Measurements from ENCODE around the gene MXI1.

Gene MXI1

DNA sequence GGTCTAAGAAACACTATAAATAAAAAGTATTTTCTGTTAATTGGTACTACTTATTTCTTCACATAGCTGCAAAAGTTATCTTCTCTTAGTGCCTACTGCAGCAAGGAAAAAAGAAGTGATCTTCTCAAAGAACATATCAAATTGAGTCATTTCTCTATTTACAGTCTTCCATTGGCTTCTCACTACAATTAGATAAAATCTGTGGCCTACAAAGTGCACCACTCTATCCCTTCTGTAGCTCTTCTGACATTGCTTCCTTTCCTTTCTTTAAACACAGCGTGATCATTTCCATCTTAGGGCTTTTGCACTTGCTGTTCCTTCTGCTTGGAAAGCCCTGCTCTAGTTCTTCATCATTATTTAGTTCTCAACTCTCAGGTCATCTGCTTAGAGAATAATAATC, 44.7 kb downstream of the MXI1 start:
- POLR2A ChIA-PET: no interaction called here
- DNase-seq (ENCODE audit: low read depth, low spot score): no peak

DNA sequence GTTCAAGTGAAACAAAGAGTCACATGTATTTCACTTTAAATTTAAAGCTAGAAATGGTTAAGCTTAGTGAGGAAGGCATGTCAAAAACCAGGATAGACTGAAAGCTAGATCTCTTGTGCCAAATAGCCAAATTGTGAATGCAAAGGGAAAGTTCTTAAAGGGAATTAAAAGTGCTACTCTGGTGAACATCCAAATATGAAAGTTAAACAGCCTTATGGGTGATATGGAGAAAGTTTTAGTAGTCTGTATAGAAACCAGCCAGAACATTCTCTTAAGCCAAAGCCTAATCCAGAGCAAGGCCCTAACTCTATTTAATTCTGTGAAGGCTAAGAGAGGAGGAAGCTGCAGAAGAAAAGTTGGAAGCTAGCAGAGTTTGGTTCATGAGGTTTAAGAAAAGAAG, 47.1 kb downstream of the MXI1 start:
- ChIA-PET POLR2A (no interaction called here), CTCF (interaction anchor here (2.3 to 2.9 kb wide), 2 partner anchors 25 to 116 kb away, joined by 11 to 12 read pairs; no protein-coding TSS in a partner anchor)
- no peak overlapping the region for H3K4me3 ChIP-seq (ENCODE audit: low read depth, low read length)
- TF ChIP-seq CTCF (IDR thresholded peaks at IDR 0.05; ENCODE audit: insufficient read depth, low read length, missing control alignments): no peak
- no peak for DNase-seq (ENCODE audit: low read depth, low spot score)

More for the DNA sequence above, 44.7 kb downstream of the MXI1 start:
- H3K4me3 ChIP-seq (ENCODE audit: low read depth, low read length): no peak overlapping the region
- CTCF ChIA-PET: interaction anchor here (2.1 kb wide), 1 partner anchor 114 kb away, joined by 7 read pairs; no protein-coding TSS in a partner anchor
- TF ChIP-seq CTCF (IDR thresholded peaks at IDR 0.05; ENCODE audit: insufficient read depth, low read length, missing control alignments): no peak

DNA sequence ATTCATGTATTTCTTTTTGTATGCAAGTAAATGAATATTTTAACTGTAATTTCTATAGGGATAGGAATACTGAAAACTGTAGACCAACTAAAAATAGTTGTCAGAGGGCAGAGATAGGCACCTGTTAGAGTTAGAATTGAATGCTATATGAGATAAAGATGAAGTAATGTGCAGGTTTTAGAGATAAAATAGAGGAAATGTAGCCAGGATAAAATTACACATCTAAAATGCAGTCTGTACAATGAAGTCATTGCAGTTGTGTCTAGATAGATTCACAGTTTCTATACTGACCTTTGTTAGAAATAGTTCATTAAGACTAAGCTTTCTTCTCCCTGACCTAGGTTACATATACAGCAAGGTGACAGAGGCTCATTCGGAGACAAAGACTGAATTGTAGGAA, 51.1 kb downstream of the MXI1 start:
- no peak for DNase-seq (ENCODE audit: low read depth, low spot score)
- POLR2A ChIA-PET: no interaction called here
- no peak overlapping the region for H3K4me3 ChIP-seq (ENCODE audit: low read depth, low read length)
- no peak for TF ChIP-seq CTCF (IDR thresholded peaks at IDR 0.05; ENCODE audit: insufficient read depth, low read length, missing control alignments)
- CTCF ChIA-PET: interaction anchor here (0.6 to 1.3 kb wide), 4 partner anchors 8 to 21 kb away, joined by 3 to 4 read pairs (median 4); no protein-coding TSS in a partner anchor

GRCh38 chr10:110259317-110259716, 51.9 kb downstream of the MXI1 start:
- no peak for TF ChIP-seq CTCF (IDR thresholded peaks at IDR 0.05; ENCODE audit: insufficient read depth, low read length, missing control alignments)
- H3K4me3 ChIP-seq (ENCODE audit: low read depth, low read length): no peak overlapping the region
- CTCF ChIA-PET: interaction anchor here (0.6 to 1.3 kb wide), 3 partner anchors 8 to 20 kb away, joined by 3 to 4 read pairs (median 4); no protein-coding TSS in a partner anchor
- POLR2A ChIA-PET: no interaction called here
- no peak for DNase-seq (ENCODE audit: low read depth, low spot score)

DNA sequence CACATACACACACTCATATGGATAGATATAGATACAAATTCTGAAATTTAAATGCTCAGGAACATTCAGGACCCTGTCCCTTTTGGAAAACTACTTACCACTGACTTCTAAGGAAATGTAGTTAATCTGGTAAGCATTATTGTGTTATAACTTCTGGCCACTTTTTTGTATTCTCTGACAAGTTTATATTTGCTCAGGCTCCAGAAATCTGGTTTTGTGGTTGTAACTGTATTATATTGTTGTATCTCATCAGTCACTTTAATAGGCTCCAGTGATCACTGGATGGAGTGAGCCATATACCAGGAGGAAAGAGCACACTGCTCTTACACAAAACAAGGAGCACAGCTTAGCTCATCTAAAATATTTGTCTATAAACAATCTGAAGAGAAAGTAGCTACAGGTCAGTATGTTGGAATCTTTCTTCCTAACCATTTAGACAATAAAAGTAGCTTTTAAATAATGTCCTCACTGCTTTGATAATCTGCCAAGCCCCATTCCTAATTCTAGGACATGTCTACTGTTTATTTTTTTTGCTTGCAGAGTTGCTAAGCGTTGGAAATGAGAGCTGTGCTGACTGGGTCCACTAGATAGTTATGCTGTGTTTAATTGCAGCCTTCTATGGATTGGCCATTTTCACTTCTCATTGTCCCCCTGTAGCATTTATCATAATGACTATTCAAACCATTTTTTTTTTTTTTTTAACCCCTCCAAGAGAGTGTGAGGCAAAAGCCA, 53.5 kb downstream of the MXI1 start:
- DNase-seq (ENCODE audit: low read depth, low spot score): no peak
- ChIA-PET POLR2A (no interaction called here), CTCF (interaction anchor here (1.0 to 1.8 kb wide), 4 partner anchors 14 to 123 kb away, joined by 3 to 10 read pairs (median 5); no protein-coding TSS in a partner anchor)
- TF ChIP-seq CTCF (IDR thresholded peaks at IDR 0.05; ENCODE audit: insufficient read depth, low read length, missing control alignments): no peak
- H3K4me3 ChIP-seq (ENCODE audit: low read depth, low read length): no peak overlapping the region

DNA sequence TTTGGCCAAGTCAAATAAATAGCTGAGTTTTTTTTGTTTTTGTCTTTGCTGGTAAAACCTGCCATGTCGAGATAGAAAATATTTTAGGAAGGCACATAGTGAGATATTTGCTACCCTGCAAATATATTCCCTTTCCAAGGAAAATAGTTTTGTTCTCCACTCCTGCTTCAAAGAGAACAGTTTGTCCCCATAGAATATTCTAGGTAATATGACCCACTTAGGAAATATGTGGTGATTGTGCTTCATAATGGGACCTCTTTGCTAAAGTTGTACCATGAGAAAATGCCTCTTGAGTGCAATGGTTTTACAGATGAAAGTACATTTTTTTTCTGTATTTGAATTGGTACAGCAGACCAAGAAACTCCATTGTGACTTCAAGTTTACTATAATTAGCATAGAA, 55.8 kb downstream of the MXI1 start:
- no peak for DNase-seq (ENCODE audit: low read depth, low spot score)
- CTCF ChIA-PET: interaction anchor here (0.9 to 2.2 kb wide), 4 partner anchors 16 to 379 kb away, joined by 3 to 7 read pairs (median 4); no protein-coding TSS in a partner anchor
- POLR2A ChIA-PET: no interaction called here
- no peak for TF ChIP-seq CTCF (IDR thresholded peaks at IDR 0.05; ENCODE audit: insufficient read depth, low read length, missing control alignments)
- H3K4me3 ChIP-seq (ENCODE audit: low read depth, low read length): no peak overlapping the region
